ENCODE data around the gene ZFYVE1.

GRCh38 chr14:72928872-72929271 lies 98.0 kb downstream of the ZFYVE1 start:
- TF ChIP-seq CTCF (IDR thresholded peaks at IDR 0.05) (no peak), POLR2A (IDR thresholded peaks at IDR 0.05) (no peak)

All from heart left ventricle (tissue), 13 donors.